HUES64 (cell line): ENCODE measurements around the gene OTOS.

Experiments
- H3K27ac ChIP-seq: 2 replicates; pipeline ENCODE4 v1.7.0; 2013; ENCODE audit warnings: low read depth, low read length, inconsistent platforms
- H3K27me3 ChIP-seq: 2 replicates; pipeline ENCODE4 v1.6.1; 2013; ENCODE audit warnings: mild to moderate bottlenecking, low read length; ENCODE audit not compliant: insufficient read depth
- H3K36me3 ChIP-seq: 2 replicates; pipeline ENCODE4 v1.6.1; 2013; ENCODE audit warnings: mild to moderate bottlenecking, low read length; ENCODE audit not compliant: insufficient read depth
- H3K4me1 ChIP-seq: 2 replicates; pipeline ENCODE4 v1.6.1; 2013; ENCODE audit warnings: mild to moderate bottlenecking, low read length, moderate library complexity; ENCODE audit not compliant: insufficient read depth
- H3K4me3 ChIP-seq: 2 replicates; pipeline ENCODE4 v1.5.1; 2013; ENCODE audit warnings: mild to moderate bottlenecking, low read length, moderate library complexity
- H3K9ac ChIP-seq: 2 replicates; pipeline ENCODE4 v1.6.1; 2013; ENCODE audit warnings: mild to moderate bottlenecking, low read depth, low read length
- H3K9me3 ChIP-seq: 2 replicates; pipeline ENCODE4 v1.6.1; 2013; ENCODE audit warnings: low read depth, low read length; ENCODE audit not compliant: insufficient read depth
- WGBS: fragments of 150-250, 120-280 bp; methylation state at CpG from one replicate; pipeline ENCODE4 v1.1.7; 2013; ENCODE audit warnings: missing lambda C conversion rate; 5-methylcytosine and 5-hydroxymethylcytosine counted together

Gene OTOS

GRCh38 chr2:240141736-240142135 is 1.3 kb upstream of the OTOS start:
- Histone ChIP-seq H3K4me1 (peaks cover 10% of the 10 kb centered on the region), H3K27me3 (peaks cover 7% of the 10 kb centered on the region), H3K9me3 (no peaks in the 10 kb centered on the region), H3K36me3 (no peaks in the 10 kb centered on the region), H3K4me3 (no peak overlapping the region), H3K9ac (no peak overlapping the region), H3K27ac (no peak overlapping the region)
- 91% methylated on average over 14 of the region's 14 CpGs for WGBS

- Histone ChIP-seq H3K4me3 (no peak overlapping the region), H3K9me3 (no peaks in the 10 kb centered on the region), H3K36me3 (no peaks in the 10 kb centered on the region), H3K9ac (no peak overlapping the region), H3K4me1 (peaks cover 10% of the 10 kb centered on the region), H3K27me3 (peaks cover 11% of the 10 kb centered on the region), H3K27ac (no peak overlapping the region)
- 87% methylated on average over 11 of the region's 11 CpGs for WGBS
Measured at GRCh38 chr2:240140920-240141319, 462 bp upstream of the OTOS start.

GRCh38 chr2:240139666-240140393 is 628 bp downstream of the OTOS start:
- Histone ChIP-seq H3K9ac (no peak overlapping the region), H3K36me3 (no peaks in the 10 kb centered on the region), H3K27ac (no peak overlapping the region), H3K27me3 (peaks cover 11% of the 10 kb centered on the region), H3K4me3 (no peak overlapping the region), H3K9me3 (no peaks in the 10 kb centered on the region), H3K4me1 (peaks cover 16% of the 10 kb centered on the region)
- 51% methylated on average over 14 of the region's 14 CpGs for WGBS

- 95% methylated on average over 15 of the region's 15 CpGs for WGBS
- H3K27me3 ChIP-seq, result peaks cover 11% of the 10 kb centered on the region
Measured at GRCh38 chr2:240139011-240139441, 1.4 kb downstream of the OTOS start.

GRCh38 chr2:240138254-240138984 is 2.0 kb downstream of the OTOS start:
- Histone ChIP-seq H3K4me1 (peaks cover 17% of the 10 kb centered on the region), H3K4me3 (no peak overlapping the region), H3K27ac (no peak overlapping the region), H3K9ac (no peak overlapping the region), H3K27me3 (peaks cover 11% of the 10 kb centered on the region), H3K9me3 (no peaks in the 10 kb centered on the region), H3K36me3 (peaks cover 8% of the 10 kb centered on the region)
- 93% methylated on average over 9 of the region's 9 CpGs for WGBS

More at GRCh38 chr2:240139011-240139441, 1.4 kb downstream of the OTOS start:
- Histone ChIP-seq H3K27ac (no peak overlapping the region), H3K36me3 (peaks cover 1% of the 10 kb centered on the region; the same call in 1 of the 2 replicates), H3K4me1 (peaks cover 17% of the 10 kb centered on the region), H3K9ac (no peak overlapping the region), H3K9me3 (no peaks in the 10 kb centered on the region), H3K4me3 (no peak overlapping the region)

GRCh38 chr2:240137596-240138253 is 2.7 kb downstream of the OTOS start:
- Histone ChIP-seq H3K27me3 (peaks cover 11% of the 10 kb centered on the region), H3K36me3 (peaks cover 14% of the 10 kb centered on the region), H3K4me1 (peaks cover 17% of the 10 kb centered on the region), H3K4me3 (no peak overlapping the region), H3K9ac (no peak overlapping the region), H3K27ac (no peak overlapping the region), H3K9me3 (no peaks in the 10 kb centered on the region)
- 90% methylated on average over 19 of the region's 19 CpGs for WGBS

- Histone ChIP-seq H3K36me3 (peaks cover 24% of the 10 kb centered on the region), H3K4me3 (peak overlapping the region; percentile 90), H3K9ac (peak overlapping the region; percentile 77), H3K9me3 (no peaks in the 10 kb centered on the region), H3K27me3 (peaks cover 11% of the 10 kb centered on the region), H3K4me1 (peaks cover 17% of the 10 kb centered on the region), H3K27ac (no peak overlapping the region)
- WGBS, result 49% methylated on average over 36 of the region's 36 CpGs
Measured at GRCh38 chr2:240136671-240137292, 3.7 kb downstream of the OTOS start.

- Histone ChIP-seq H3K4me3 (peak within 1 kb of the TSS; percentile 90), H3K9ac (peak within 1 kb of the TSS; percentile 97), H3K27ac (no peak within 1 kb of the TSS), H3K9me3 (no peaks in the 10 kb centered on the region), H3K27me3 (peaks cover 11% of the 10 kb centered on the region), H3K4me1 (peaks cover 17% of the 10 kb centered on the region), H3K36me3 (peaks cover 30% of the 10 kb centered on the region)
- WGBS, result under 1% methylated on average over 79 of the region's 79 CpGs
Measured at GRCh38 chr2:240136013-240136670, 4.3 kb downstream of the OTOS start, which contains the start of gene COPS9. TSS of gene COPS9 (minus strand) at chr2:240136305. CDS start at chr2:240136284, 21 bp downstream.

- no peak overlapping the region for H3K27ac ChIP-seq
- 2% methylated on average over 17 of the region's 17 CpGs for WGBS
Measured at GRCh38 chr2:240135706-240136012, 4.8 kb downstream of the OTOS start.

GRCh38 chr2:240134956-240135520 is 5.4 kb downstream of the OTOS start:
- H3K9me3 ChIP-seq, result no peaks in the 10 kb centered on the region
- H3K27ac ChIP-seq, result no peak overlapping the region
- WGBS, result 76% methylated on average over 15 of the region's 15 CpGs
- peaks cover 11% of the 10 kb centered on the region for H3K27me3 ChIP-seq
- H3K9ac ChIP-seq, result peak overlapping the region; percentile 97
- peak overlapping the region; percentile 90 for H3K4me3 ChIP-seq
- peaks cover 41% of the 10 kb centered on the region for H3K36me3 ChIP-seq
- H3K4me1 ChIP-seq, result peaks cover 9% of the 10 kb centered on the region

More at GRCh38 chr2:240135706-240136012, 4.8 kb downstream of the OTOS start:
- peaks cover 35% of the 10 kb centered on the region for H3K36me3 ChIP-seq
- no peaks in the 10 kb centered on the region for H3K9me3 ChIP-seq
- peak overlapping the region; percentile 90 for H3K4me3 ChIP-seq
- peaks cover 11% of the 10 kb centered on the region for H3K27me3 ChIP-seq
- peaks cover 14% of the 10 kb centered on the region for H3K4me1 ChIP-seq
- peak overlapping the region; percentile 97 for H3K9ac ChIP-seq
